Kidney (tissue), 14 donors: ENCODE data around the gene CHST3. TPM values are rescaled to one million over a fixed set of nuclear protein-coding genes. Genes with fewer than 3 reads are reported as not detected.
A peak's percentile ranks its signal among the peaks of the same experiment; 100 is the strongest.
"Not testable (repeated sequence)": the region's sequence is repeated elsewhere in the genome, so short reads cannot be mapped to it uniquely, and the experiment has no call there.

Experiments
- DNase-seq, 5 donors: peaks; one replicate each; pipeline ENCODE4 v3.0.0-alpha.2; 2013 to 2020
- FAIRE-seq: peaks from 2 replicates; lab custom pipeline; 2012; peaks lifted over from hg19 to GRCh38; lab: Jason Lieb, UNC
- H3K27ac ChIP-seq, 2 donors: one replicate each; pipeline ENCODE4 v1.7.0; 2013; ENCODE audit warnings: low read depth in 2 of 2, low read length in 2 of 2, inconsistent platforms in 1 of 2
- H3K27me3 ChIP-seq: one replicate; pipeline ENCODE4 v1.7.1; 2013; ENCODE audit warnings: low read length, inconsistent platforms; ENCODE audit not compliant: control insufficient read depth, insufficient read depth
- H3K36me3 ChIP-seq, 3 donors: one replicate each; pipeline versions ENCODE4 v1.7.0 to v1.7.1; 2013; ENCODE audit warnings: low read length in 3 of 3, control low read depth in 1 of 3, inconsistent platforms in 1 of 3; ENCODE audit not compliant: insufficient read depth in 3 of 3, control insufficient read depth in 2 of 3
- H3K4me1 ChIP-seq, 3 donors: one replicate each; pipeline versions ENCODE4 v1.7.0 to v1.7.1; 2013; ENCODE audit warnings: low read length in 3 of 3, inconsistent platforms in 1 of 3, low read depth in 1 of 3; ENCODE audit not compliant: control insufficient read depth in 2 of 3, insufficient read depth in 2 of 3
- H3K4me3 ChIP-seq, 3 donors: one replicate each; pipeline versions ENCODE4 v1.7.0 to v1.8.1; 2013; ENCODE audit warnings: low read length in 3 of 3, control low read depth in 1 of 3, inconsistent platforms in 1 of 3
- H3K9ac ChIP-seq, 3 donors: one replicate each; pipeline versions ENCODE4 v1.7.0 to v1.7.1; 2013; ENCODE audit warnings: low read length in 3 of 3, control low read depth in 1 of 3, inconsistent platforms in 1 of 3
- H3K9me3 ChIP-seq, 3 donors: one replicate each; pipeline versions ENCODE4 v1.7.0 to v1.7.1; 2013; ENCODE audit warnings: low read length in 3 of 3, control low read depth in 1 of 3, inconsistent platforms in 1 of 3; ENCODE audit not compliant: control insufficient read depth in 2 of 3, insufficient read depth in 1 of 3
- intact Hi-C: fragments of 100-400 bp; cut with DNase I; formaldehyde crosslinking; loops from one replicate; pipeline ENCODE4 v1.11.1; 2022
- polyA plus RNA-seq: library from polyadenylated mRNA; stranded (reverse); fragments of 350-450 nt; fragmentation: Illumina TruSeq; extraction: RNeasy Lipid Tissue Mini Kit (QIAGEN cat#74804); gene quantifications from one replicate; pipeline ENCODE4 v1.2.3, GENCODE V29; 2014; ENCODE audit warnings: low read depth, low replicate concordance; ENCODE audit not compliant: insufficient read depth
- total RNA-seq: library from RNA; stranded (reverse); fragmentation: NEBNext Ultra II Directional; extraction: Animal tissue kit (Norgen Biotek cat#: 25700); gene quantifications from one replicate; pipeline ENCODE4 v1.2.1, GENCODE V29; 2021
- TF ChIP-seq, protein P1 (sequence below): IDR thresholded peaks from 3 replicates; pipeline ENCODE4 v1.5.1; 2012; ENCODE audit warnings: mild to moderate bottlenecking, moderate library complexity, borderline replicate concordance; ENCODE audit not compliant: insufficient read depth; ENCODE audit errors: extremely low read depth
- donor health status: control.
- donor health status: control.
- donor health status: control.
- donor health status: control.
- donor health status: control.
- donor health status: DM: yes; HTN: yes; CAD: no.
- donor health status: Normal renal cell carcinoma (clear cell type).

Gene CHST3
- total and polyA plus RNA-seq, 2 donors from 2014 or later = 9.1 to 31.5 TPM

DNA sequence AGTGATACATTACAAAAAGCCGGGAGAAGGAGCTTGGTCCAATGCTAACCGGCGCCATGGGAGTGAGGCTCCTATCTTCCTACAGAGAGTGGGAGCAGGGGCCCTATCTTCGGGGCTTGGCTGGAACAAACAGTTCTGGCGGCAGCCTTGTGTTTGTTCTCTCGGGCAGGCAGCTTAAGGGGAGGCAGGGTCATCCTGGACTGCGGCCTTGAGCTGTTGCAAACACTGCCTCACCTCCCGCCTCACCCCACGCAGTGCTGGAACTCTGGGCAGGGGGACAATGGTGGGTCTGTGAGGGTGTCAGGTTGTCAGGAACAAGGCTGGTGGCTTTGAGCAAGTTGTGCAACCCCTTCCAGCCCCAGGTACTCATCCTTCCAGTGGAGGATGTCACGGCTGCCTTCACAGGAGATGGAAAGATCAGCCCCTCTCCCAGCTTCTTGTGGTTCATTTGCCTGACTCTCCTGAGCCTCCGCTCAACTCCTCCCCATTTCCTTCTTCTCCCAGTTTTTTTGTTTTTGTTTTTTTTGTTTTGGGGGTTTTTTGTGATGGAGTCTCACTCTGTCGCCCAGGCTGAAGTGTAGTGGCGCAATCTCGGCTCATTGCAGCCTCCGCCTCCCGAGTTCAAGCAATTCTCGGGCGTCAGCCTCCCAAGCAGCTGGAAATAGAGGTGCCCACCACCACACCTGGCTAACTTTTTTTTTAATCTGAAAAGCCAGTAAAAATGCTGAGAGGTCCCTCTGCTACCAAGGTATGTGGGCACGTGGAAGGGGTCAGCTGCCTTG is 66.8 kb downstream of the CHST3 start:
- intact Hi-C loops = no loop called here
- Histone ChIP-seq H3K36me3 (no peaks in the 10 kb centered on the region), H3K27ac (no peak overlapping the region), H3K9ac (no peak overlapping the region), H3K4me3 (no peak overlapping the region), H3K27me3 (no peaks in the 10 kb centered on the region), H3K4me1 (no peaks in the 10 kb centered on the region), H3K9me3 (no peaks in the 10 kb centered on the region)
- TF ChIP-seq, protein P1, sequence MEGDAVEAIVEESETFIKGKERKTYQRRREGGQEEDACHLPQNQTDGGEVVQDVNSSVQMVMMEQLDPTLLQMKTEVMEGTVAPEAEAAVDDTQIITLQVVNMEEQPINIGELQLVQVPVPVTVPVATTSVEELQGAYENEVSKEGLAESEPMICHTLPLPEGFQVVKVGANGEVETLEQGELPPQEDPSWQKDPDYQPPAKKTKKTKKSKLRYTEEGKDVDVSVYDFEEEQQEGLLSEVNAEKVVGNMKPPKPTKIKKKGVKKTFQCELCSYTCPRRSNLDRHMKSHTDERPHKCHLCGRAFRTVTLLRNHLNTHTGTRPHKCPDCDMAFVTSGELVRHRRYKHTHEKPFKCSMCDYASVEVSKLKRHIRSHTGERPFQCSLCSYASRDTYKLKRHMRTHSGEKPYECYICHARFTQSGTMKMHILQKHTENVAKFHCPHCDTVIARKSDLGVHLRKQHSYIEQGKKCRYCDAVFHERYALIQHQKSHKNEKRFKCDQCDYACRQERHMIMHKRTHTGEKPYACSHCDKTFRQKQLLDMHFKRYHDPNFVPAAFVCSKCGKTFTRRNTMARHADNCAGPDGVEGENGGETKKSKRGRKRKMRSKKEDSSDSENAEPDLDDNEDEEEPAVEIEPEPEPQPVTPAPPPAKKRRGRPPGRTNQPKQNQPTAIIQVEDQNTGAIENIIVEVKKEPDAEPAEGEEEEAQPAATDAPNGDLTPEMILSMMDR = no peak
- DNase-seq (peak in 4 of 5 donors; percentile 58 to 69 (median 66)), FAIRE-seq (no peak)

DNA sequence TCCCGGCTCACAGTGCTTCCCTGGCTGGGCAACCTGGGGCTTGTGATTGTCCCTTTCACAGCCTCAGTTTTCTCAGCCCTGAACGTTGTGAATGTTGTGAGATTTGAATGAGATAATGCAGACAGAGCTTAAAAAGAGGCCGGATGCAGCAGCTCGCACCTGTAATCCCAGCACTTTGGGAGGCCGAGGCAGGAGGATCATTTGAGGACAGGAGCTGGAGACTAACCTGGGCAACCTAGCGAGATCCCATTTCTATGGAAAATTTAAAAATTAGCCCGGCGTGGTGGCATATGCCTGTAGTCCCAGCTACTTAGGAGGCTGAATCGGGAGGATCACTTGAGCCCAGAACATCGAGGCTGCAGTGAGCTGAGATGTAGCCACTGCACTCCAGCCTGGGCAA is 67.5 kb downstream of the CHST3 start:
- no peak for DNase-seq
- Histone ChIP-seq H3K4me3 (no peak overlapping the region), H3K36me3 (no peaks in the 10 kb centered on the region), H3K27me3 (no peaks in the 10 kb centered on the region), H3K9ac (no peak overlapping the region), H3K9me3 (no peaks in the 10 kb centered on the region), H3K27ac (no peak overlapping the region), H3K4me1 (no peaks in the 10 kb centered on the region)
- TF ChIP-seq, protein P1 = no peak
- no peak for FAIRE-seq
- intact Hi-C loops = no loop called here

DNA sequence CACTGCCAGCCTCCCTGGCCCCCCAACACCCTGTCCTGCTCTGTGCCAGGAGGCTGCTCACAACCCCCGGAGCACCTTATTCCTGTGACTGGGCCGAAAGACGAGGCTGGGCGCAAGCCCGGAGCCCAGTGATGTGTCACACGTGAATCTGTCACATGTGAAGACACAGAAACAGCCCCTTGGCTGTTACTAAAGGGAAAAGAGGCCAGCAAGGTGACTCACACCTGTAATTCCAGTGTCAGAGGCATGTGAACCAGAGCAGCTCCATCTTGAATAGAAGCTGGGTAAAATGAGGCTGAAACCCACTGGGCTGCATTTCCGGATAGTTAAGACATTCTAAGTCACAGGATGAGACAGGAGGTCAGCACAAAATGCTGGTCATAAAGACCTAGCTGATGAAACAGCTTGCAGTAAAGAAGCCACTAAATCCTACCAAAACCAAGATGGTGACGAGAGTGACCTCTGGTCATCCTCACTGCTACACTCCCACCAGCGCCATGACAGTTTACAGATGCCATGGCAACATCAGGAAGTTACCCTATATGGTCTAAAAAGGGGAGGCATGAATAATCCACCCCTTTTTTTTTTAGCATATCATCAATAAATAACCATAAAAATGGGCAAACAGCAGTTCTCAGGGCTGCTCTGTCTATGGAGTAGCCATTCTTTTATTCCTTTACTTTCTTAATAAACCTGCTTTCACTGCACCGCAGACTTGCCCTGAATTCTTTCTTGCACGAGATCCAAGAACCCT is 68.4 kb downstream of the CHST3 start:
- FAIRE-seq, H3K36me3 ChIP-seq, H3K4me1 ChIP-seq, H3K27ac ChIP-seq, H3K9me3 ChIP-seq, DNase-seq, H3K27me3 ChIP-seq, intact Hi-C loops, H3K4me3 ChIP-seq, H3K9ac ChIP-seq: not testable (repeated sequence)

DNA sequence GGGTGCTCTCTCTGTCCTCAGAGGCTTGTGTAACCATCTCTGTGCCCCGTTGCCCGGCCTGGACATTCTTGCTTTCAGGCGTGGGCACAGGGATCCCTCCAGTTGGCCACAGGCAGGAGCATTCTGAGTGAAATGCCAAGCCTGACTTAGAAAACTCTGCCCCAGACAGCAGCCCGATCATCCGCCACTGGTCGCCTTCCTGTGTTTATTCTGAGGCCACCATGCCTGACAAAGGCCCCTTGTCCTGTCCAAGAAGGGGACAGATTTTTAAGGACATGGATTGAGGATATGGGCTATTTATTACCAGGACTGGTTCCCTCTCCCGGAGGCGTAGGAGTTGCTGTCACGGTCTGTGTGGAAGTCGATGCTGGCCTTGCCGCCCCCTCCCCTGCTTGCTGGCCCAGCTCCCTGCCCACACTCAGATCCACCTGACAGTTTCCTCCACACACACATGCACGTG is 69.9 kb downstream of the CHST3 start:
- Histone ChIP-seq H3K4me3 (no peak overlapping the region), H3K27me3 (no peaks in the 10 kb centered on the region), H3K36me3 (no peaks in the 10 kb centered on the region), H3K4me1 (peaks cover 0 to 5% (median 0%) of the 10 kb centered on the region in 3 donors), H3K27ac (no peak overlapping the region), H3K9me3 (no peaks in the 10 kb centered on the region), H3K9ac (no peak overlapping the region)
- TF ChIP-seq, protein P1 = no peak
- intact Hi-C loops = no loop called here
- FAIRE-seq (no peak), DNase-seq (peak in 2 of 5 donors; percentile 56 to 60)
